Skeletal muscle tissue (tissue), 5 donors: ENCODE results near the gene PPP1CA. TPM values are rescaled to one million over a fixed set of nuclear protein-coding genes. Genes with fewer than 3 reads are reported as not detected.

Experiments used
- H3K27ac ChIP-seq: one replicate; pipeline ENCODE4 v1.7.0; 2013; ENCODE audit warnings: mild to moderate bottlenecking, low read depth, low read length, inconsistent platforms
- H3K27me3 ChIP-seq, 3 donors: one replicate each; pipeline ENCODE4 v1.7.0; 2013; ENCODE audit warnings: low read length in 3 of 3; ENCODE audit not compliant: control insufficient read depth in 3 of 3, insufficient read depth in 3 of 3
- H3K36me3 ChIP-seq, 3 donors: one replicate each; pipeline ENCODE4 v1.7.0; 2013; ENCODE audit warnings: low read length in 3 of 3; ENCODE audit not compliant: control insufficient read depth in 3 of 3, insufficient read depth in 3 of 3
- H3K4me1 ChIP-seq, 3 donors: one replicate each; pipeline ENCODE4 v1.7.0; 2013; ENCODE audit warnings: low read length in 3 of 3, mild to moderate bottlenecking in 3 of 3; ENCODE audit not compliant: control insufficient read depth in 3 of 3, insufficient read depth in 3 of 3
- H3K4me3 ChIP-seq, 3 donors: one replicate each; pipeline ENCODE4 v1.7.0; 2013; ENCODE audit warnings: low read length in 3 of 3
- H3K9ac ChIP-seq, 3 donors: one replicate each; pipeline ENCODE4 v1.7.0; 2013; ENCODE audit warnings: low read length in 3 of 3, mild to moderate bottlenecking in 3 of 3, moderate library complexity in 2 of 3, low read depth in 1 of 3
- H3K9me3 ChIP-seq, 3 donors: one replicate each; pipeline ENCODE4 v1.7.0; 2013; ENCODE audit warnings: low read length in 3 of 3; ENCODE audit not compliant: control insufficient read depth in 3 of 3
- small RNA-seq: library from RNA; depleted of rRNA; stranded (forward); fragments of <200 nt; gene quantifications from one replicate; pipeline ENCODE3, GENCODE V24; 2014
- total RNA-seq: library from RNA; depleted of rRNA; stranded (reverse); fragments of >200 nt; gene quantifications from one replicate; pipeline ENCODE4 v1.2.3, GENCODE V29; 2014
- donor health status: Osteomylitis.

The PPP1CA gene
- total RNA-seq, 1 donor from 2014 or later = 163 TPM

DNA sequence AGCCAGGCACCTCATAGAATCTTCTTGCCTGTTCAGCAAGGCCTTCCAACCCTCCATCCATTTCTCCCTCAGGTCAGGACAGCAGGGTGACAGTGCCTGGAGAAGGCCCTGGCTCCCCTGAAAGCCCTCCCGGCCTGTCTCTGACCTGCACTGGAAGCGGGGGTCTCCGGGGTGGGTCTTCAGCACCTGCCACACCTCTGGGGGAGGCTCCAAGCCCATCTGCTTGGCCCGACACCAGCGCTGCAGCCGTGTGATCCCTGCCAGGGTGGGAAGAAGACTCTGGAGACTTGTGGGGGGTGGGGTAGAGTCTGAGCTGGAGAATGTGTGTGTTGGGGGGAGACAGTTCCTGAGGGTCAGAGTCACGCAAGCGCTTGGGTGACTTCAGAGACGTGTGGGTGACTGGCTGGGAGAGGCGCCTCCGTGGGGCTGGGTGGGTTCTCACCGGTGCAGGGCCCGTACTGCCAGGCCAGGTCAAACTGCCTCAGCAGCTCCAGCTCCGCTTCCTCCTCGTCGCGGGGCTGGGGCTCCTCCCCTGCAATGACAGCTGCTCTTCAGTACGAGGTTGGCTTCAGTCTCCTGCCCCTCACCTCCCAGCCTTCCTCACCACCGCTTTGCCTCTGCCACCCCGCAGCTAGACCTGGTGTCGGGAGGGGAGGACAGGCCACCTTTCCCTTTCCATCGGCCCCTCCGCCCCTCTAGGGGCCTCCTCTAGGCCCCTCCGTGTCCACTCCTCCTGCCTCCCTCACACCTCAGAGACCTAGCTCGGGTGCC, 48.9 kb downstream of the PPP1CA start:
- H3K27ac ChIP-seq = peak overlapping the region; percentile 100
- H3K36me3 ChIP-seq = peaks cover 0 to 4% (median 0%) of the 10 kb centered on the region in 3 donors
- H3K4me3 ChIP-seq = peak overlapping the region; percentile 90 to 94 (median 91)
- no peaks in the 10 kb centered on the region for H3K27me3 ChIP-seq
- no peaks in the 10 kb centered on the region for H3K9me3 ChIP-seq
- H3K4me1 ChIP-seq = peaks cover 31 to 68% (median 61%) of the 10 kb centered on the region in 3 donors
- peak overlapping the region; percentile 92 to 98 (median 92) for H3K9ac ChIP-seq

DNA sequence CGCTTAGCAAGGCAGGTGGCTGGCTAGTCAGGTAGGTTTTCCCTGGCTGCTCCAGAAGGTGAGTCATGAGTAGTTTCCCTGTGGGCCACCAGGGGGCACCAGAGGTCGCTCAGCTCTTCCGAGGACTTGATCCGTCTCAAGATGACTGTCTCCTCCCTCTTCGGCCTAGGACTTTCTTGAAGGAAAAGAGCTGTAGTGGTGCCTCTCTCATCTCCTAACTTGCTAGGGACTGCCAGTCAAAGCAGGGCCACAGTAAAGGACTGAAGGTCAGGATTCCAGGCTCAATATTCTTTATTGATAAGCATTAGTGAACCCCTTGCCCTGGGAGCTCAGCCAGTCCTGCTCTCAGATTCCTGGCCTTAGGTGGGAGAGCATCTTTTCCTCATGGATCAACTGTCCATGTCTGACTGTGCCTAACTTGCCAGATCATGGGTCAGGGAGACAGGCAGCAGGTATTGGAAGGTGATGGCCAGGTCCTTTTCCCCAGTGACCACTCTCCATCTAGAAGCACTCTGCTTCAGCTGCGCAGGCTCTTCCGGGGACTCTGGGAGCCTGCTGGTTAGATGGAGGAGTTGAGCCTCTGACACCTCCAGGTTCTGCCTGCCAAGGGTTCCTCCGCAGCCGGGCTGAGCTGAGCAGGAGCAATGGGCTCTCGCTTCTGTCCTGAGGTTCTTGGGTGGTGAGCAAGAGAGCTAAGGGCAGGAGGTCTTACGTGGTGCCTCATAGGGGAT, 50.2 kb downstream of the PPP1CA start:
- Histone ChIP-seq H3K9ac (peak overlapping the region in 1 of 3 donors; percentile 54), H3K4me1 (peaks cover 31 to 55% (median 50%) of the 10 kb centered on the region in 3 donors), H3K36me3 (peaks cover 0 to 4% (median 0%) of the 10 kb centered on the region in 3 donors), H3K4me3 (peak overlapping the region in 2 of 3 donors; percentile 4 to 38), H3K9me3 (no peaks in the 10 kb centered on the region), H3K27me3 (no peaks in the 10 kb centered on the region), H3K27ac (peak overlapping the region; percentile 100)

DNA sequence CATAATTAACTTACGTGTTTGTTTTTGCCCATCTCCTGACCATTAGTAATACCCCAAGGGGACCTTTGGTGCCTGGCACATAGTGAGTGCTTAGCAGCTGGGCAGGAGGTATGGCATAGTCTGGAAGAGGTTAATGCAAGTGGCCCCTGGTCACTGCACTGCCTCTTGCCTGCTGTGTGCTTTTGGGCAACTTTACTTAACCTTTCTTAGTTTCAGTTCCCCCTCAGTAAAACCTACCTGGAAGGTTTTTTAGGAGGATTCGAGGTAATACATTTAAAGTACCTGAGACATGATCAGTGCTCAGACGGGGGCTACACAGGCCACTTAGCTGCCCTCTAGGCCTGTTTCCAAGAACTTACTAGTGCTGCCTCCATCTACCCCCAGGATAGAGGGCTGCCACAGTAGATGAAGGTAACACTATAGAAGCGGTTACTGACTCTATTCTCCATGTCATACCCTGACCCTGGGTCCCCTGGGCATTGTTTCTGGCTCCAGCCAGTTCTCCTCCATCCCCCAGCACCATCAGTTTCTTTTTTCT, 51.7 kb downstream of the PPP1CA start:
- H3K27ac ChIP-seq = no peak overlapping the region
- H3K36me3 ChIP-seq = peaks cover 0 to 4% (median 0%) of the 10 kb centered on the region in 3 donors
- no peak overlapping the region for H3K9ac ChIP-seq
- no peak overlapping the region for H3K4me3 ChIP-seq
- H3K27me3 ChIP-seq = no peaks in the 10 kb centered on the region
- H3K9me3 ChIP-seq = no peaks in the 10 kb centered on the region
- H3K4me1 ChIP-seq = peaks cover 29 to 40% (median 36%) of the 10 kb centered on the region in 3 donors

DNA sequence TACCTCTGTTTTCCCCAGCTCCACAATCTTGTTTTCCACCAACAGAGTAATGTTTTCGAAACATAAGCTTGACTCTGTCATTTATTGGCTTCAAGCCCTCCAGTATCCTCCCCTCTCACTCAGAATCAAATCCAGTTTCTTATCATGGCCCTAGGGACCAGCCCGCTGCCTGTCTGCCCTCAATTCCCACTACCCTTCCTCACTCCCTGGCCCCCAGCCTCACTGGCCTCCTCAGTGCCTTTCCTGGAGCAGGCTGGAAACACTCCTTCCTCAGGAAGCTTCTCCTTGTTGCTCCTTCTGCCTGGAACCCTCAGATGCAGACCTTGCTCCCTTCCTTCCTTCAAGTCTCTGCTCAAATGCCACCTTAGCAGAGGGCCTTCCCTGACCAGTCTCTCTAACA, 52.2 kb downstream of the PPP1CA start:
- H3K9me3 ChIP-seq = no peaks in the 10 kb centered on the region
- H3K27ac ChIP-seq = no peak overlapping the region
- H3K4me3 ChIP-seq = no peak overlapping the region
- H3K36me3 ChIP-seq = peaks cover 0 to 4% (median 0%) of the 10 kb centered on the region in 3 donors
- peaks cover 24 to 35% (median 30%) of the 10 kb centered on the region in 3 donors for H3K4me1 ChIP-seq
- H3K9ac ChIP-seq = peak overlapping the region in 2 of 3 donors; percentile 2 to 25
- H3K27me3 ChIP-seq = no peaks in the 10 kb centered on the region

DNA sequence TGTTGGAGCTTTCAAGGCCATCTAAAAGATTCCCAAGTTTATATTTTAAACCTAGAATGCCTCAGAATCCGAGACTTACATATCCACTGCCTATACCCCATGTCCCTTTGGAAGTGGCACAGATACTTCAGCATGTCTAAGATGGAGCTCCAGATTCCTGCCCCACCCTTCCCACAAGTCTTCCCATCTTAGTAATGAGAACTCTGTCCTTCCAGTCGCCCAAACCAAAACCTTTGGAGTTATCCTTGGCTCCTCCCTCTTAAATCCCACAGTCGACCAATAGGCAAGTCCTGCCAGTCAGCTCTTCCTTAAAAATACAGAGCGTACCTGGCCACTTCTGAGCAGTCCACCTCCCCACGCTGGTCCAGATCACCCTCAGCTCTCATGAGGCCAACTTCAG, 52.6 kb downstream of the PPP1CA start:
- Histone ChIP-seq H3K4me3 (no peak overlapping the region), H3K27me3 (no peaks in the 10 kb centered on the region), H3K27ac (no peak overlapping the region), H3K4me1 (peaks cover 20 to 31% (median 26%) of the 10 kb centered on the region in 3 donors), H3K9me3 (no peaks in the 10 kb centered on the region), H3K36me3 (peaks cover 0 to 4% (median 0%) of the 10 kb centered on the region in 3 donors), H3K9ac (peak overlapping the region in 2 of 3 donors; percentile 2 to 25)

Small RNAs within 50 kb of the gene (small RNA-seq; reads per million reads assigned to genes)
- gene RN7SKP239 = not detected
- gene RNU6-1238P = not detected

Other genes with a start within 250 kb of the PPP1CA start
- gene GRK2, start 135.4 kb downstream of the PPP1CA start, total RNA-seq = 27.7 TPM
- gene ANKRD13D, start 112.6 kb downstream of the PPP1CA start, total RNA-seq = 12.5 TPM
- gene SSH3, start 98.3 kb downstream of the PPP1CA start, total RNA-seq = 6.8 TPM
- 14.6 TPM for gene POLD4, start 48.3 kb downstream of the PPP1CA start, total RNA-seq
- 1.0 TPM for gene CLCF1, start 28.3 kb downstream of the PPP1CA start, total RNA-seq
- gene RAD9A, start 9.9 kb downstream of the PPP1CA start, total RNA-seq = 2.6 TPM
- gene TBC1D10C, start 2.2 kb upstream of the PPP1CA start, total RNA-seq = 1.0 TPM
- gene CARNS1, start 13.8 kb upstream of the PPP1CA start, total RNA-seq = 17.2 TPM
- 23.5 TPM for gene RPS6KB2, start 26.6 kb upstream of the PPP1CA start, total RNA-seq
- not detected for gene PTPRCAP, start 35.8 kb upstream of the PPP1CA start, total RNA-seq
- gene CORO1B, start 41.6 kb upstream of the PPP1CA start, total RNA-seq = 34.4 TPM
- gene GPR152, start 50.9 kb upstream of the PPP1CA start, total RNA-seq = not detected
- gene CABP4, start 53.5 kb upstream of the PPP1CA start, total RNA-seq = 0.52 TPM
- 17.2 TPM for gene TMEM134, start 67.4 kb upstream of the PPP1CA start, total RNA-seq
- 84.5 TPM for gene AIP, start 81.2 kb upstream of the PPP1CA start, total RNA-seq
- 5.7 TPM for gene PITPNM1, start 103.5 kb upstream of the PPP1CA start, total RNA-seq
- 2.6 TPM for gene CDK2AP2, start 106.3 kb upstream of the PPP1CA start, total RNA-seq
- gene CABP2, start 121.6 kb upstream of the PPP1CA start, total RNA-seq = not detected
- 293 TPM for gene GSTP1, start 182.0 kb upstream of the PPP1CA start, total RNA-seq
- gene NDUFV1, start 205.1 kb upstream of the PPP1CA start, total RNA-seq = 178 TPM
- 5.2 TPM for gene NUDT8, start 228.1 kb upstream of the PPP1CA start, total RNA-seq
- gene TBX10, start 237.9 kb upstream of the PPP1CA start, total RNA-seq = not detected
- gene ACY3, start 248.9 kb upstream of the PPP1CA start, total RNA-seq = not detected